ENCODE results near the gene SDCBP2. TPM values are rescaled to one million over a fixed set of nuclear protein-coding genes. Genes with fewer than 3 reads are reported as not detected.

Gene SDCBP2
- total RNA-seq, 2 donors from 2014 or later, result 1.5 to 5.1 TPM

- H3K27ac ChIP-seq (ENCODE audit: low read depth, low read length), result no peak overlapping the region
- TF ChIP-seq CTCF (conservative IDR thresholded peaks at IDR 0.05), result no peak
These were observed 46.6 kb upstream of the SDCBP2 start for GRCh38 chr20:1375515-1375914.

GRCh38 chr20:1374246-1374645 is 45.3 kb upstream of the SDCBP2 start:
- Histone ChIP-seq H3K9me3 (ENCODE audit: control insufficient read depth, low read length) (no peaks in the 10 kb centered on the region), H3K4me1 (ENCODE audit: control insufficient read depth, insufficient read depth, low read length) (peaks cover 13% of the 10 kb centered on the region), H3K27ac (ENCODE audit: low read depth, low read length) (no peak overlapping the region), H3K4me3 (ENCODE audit: low read length) (no peak overlapping the region), H3K27me3 (ENCODE audit: control insufficient read depth, insufficient read depth, low read length, poor library complexity, severe bottlenecking) (no peaks in the 10 kb centered on the region), H3K9ac (ENCODE audit: extremely low read depth, low read length, poor library complexity, severe bottlenecking) (no peak overlapping the region), H3K36me3 (ENCODE audit: control insufficient read depth, insufficient read depth, low read length) (peaks cover 43% of the 10 kb centered on the region)
- Mint-ChIP-seq H3K36me3 (ENCODE audit: low read depth) (peaks cover 31% of the 10 kb centered on the region), H3K4me3 (no peak overlapping the region), H3K27me3 (ENCODE audit: insufficient read depth) (no peaks in the 10 kb centered on the region), H3K4me1 (peaks cover 21% of the 10 kb centered on the region), H3K27ac (no peak overlapping the region), H3K9me3 (no peaks in the 10 kb centered on the region)
- DNase-seq, result no peak
- WGBS, 2 experiments (ENCODE audit: insufficient coverage in 1 of 2, insufficient read length in 1 of 2), result 100% methylated on average over 1 of the region's 2 CpGs; no CpG with 5 or more reads in 1 of the 2 experiments
- peak; percentile 51 for TF ChIP-seq CTCF (conservative IDR thresholded peaks at IDR 0.05)

More at GRCh38 chr20:1375515-1375914, 46.6 kb upstream of the SDCBP2 start:
- Histone ChIP-seq H3K9ac (ENCODE audit: extremely low read depth, low read length, poor library complexity, severe bottlenecking) (no peak overlapping the region), H3K4me3 (ENCODE audit: low read length) (no peak overlapping the region), H3K9me3 (ENCODE audit: control insufficient read depth, low read length) (no peaks in the 10 kb centered on the region), H3K36me3 (ENCODE audit: control insufficient read depth, insufficient read depth, low read length) (peaks cover 41% of the 10 kb centered on the region), H3K4me1 (ENCODE audit: control insufficient read depth, insufficient read depth, low read length) (peaks cover 11% of the 10 kb centered on the region), H3K27me3 (ENCODE audit: control insufficient read depth, insufficient read depth, low read length, poor library complexity, severe bottlenecking) (no peaks in the 10 kb centered on the region)
- no peak overlapping the region for H3K4me3 Mint-ChIP-seq
- no peaks in the 10 kb centered on the region for H3K27me3 Mint-ChIP-seq (ENCODE audit: insufficient read depth)
- 82 to 92% methylated on average over 6 to 8 of the region's 8 CpGs for WGBS, 2 experiments (ENCODE audit: insufficient coverage in 1 of 2, insufficient read length in 1 of 2)
- no peaks in the 10 kb centered on the region for H3K9me3 Mint-ChIP-seq
- H3K4me1 Mint-ChIP-seq, result peaks cover 16% of the 10 kb centered on the region
- no peak for DNase-seq
- H3K36me3 Mint-ChIP-seq (ENCODE audit: low read depth), result peaks cover 28% of the 10 kb centered on the region
- H3K27ac Mint-ChIP-seq, result no peak overlapping the region

- WGBS, 2 experiments (ENCODE audit: insufficient coverage in 1 of 2, insufficient read length in 1 of 2), result 96 to 100% methylated on average over 3 to 4 of the region's 4 CpGs
- no peaks in the 10 kb centered on the region for H3K27me3 ChIP-seq (ENCODE audit: control insufficient read depth, insufficient read depth, low read length, poor library complexity, severe bottlenecking)
- Mint-ChIP-seq H3K4me3 (no peak overlapping the region), H3K27ac (peak overlapping the region; percentile 27), H3K4me1 (peaks cover 18% of the 10 kb centered on the region), H3K9me3 (no peaks in the 10 kb centered on the region), H3K36me3 (ENCODE audit: low read depth) (peaks cover 35% of the 10 kb centered on the region), H3K27me3 (ENCODE audit: insufficient read depth) (no peaks in the 10 kb centered on the region)
- H3K4me3 ChIP-seq (ENCODE audit: low read length), result no peak overlapping the region
- H3K36me3 ChIP-seq (ENCODE audit: control insufficient read depth, insufficient read depth, low read length), result peaks cover 47% of the 10 kb centered on the region
- no peak overlapping the region for H3K9ac ChIP-seq (ENCODE audit: extremely low read depth, low read length, poor library complexity, severe bottlenecking)
- DNase-seq, result no peak
- TF ChIP-seq CTCF (conservative IDR thresholded peaks at IDR 0.05), result no peak
- peaks cover 13% of the 10 kb centered on the region for H3K4me1 ChIP-seq (ENCODE audit: control insufficient read depth, insufficient read depth, low read length)
- no peaks in the 10 kb centered on the region for H3K9me3 ChIP-seq (ENCODE audit: control insufficient read depth, low read length)
- no peak overlapping the region for H3K27ac ChIP-seq (ENCODE audit: low read depth, low read length)
These were observed 44.7 kb upstream of the SDCBP2 start for GRCh38 chr20:1373614-1374013.
